ENCODE results near the gene TRIM13. TPM values are rescaled to one million over a fixed set of nuclear protein-coding genes. Genes with fewer than 3 reads are reported as not detected.

The TRIM13 gene
- total and polyA plus RNA-seq, 2 of the 13 experiments (the other 11 are each of a cell fraction or from before 2014, with no cell fraction given) = 22.0 to 24.4 TPM

DNA sequence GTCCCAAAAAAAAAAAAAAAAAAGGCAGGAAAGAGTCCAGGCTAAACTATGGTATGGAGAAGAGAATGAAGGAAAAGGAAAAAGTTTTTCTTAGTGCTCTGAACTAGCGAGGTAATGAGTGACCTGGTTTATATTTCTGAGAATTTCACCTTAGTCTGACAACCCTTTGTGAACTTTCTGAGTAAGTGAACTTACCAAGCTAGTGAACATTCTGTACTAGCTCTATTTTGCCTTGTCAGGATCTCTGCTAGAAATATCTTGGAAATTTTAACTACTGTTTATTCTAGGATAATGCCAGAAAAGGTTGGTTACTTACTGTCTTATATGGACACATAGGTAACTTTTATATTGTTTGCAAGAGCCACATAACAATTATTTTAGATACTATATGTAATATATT is 4.4 kb downstream of the TRIM13 start:
- no peaks in the 10 kb centered on the region for H4K20me1 ChIP-seq (ENCODE audit: insufficient read depth, low read length)
- POLR2A ChIA-PET = no interaction called here
- H3K9me3 ChIP-seq (ENCODE audit: low read length) = no peaks in the 10 kb centered on the region
- CTCF ChIA-PET (ENCODE audit: low intra/inter-chr PET ratio, low total read pairs) = no interaction called here
- no peak overlapping the region for H3K4me3 ChIP-seq (replicated peaks in 1 of 3; ENCODE audit: insufficient read depth in 1 of 3, low read depth in 2 of 3, low read length in 3 of 3)
- H2AFZ ChIP-seq (ENCODE audit: low read length) = no peak overlapping the region
- H3K27me3 ChIP-seq (ENCODE audit: control insufficient read depth in 1 of 2, insufficient read depth in 2 of 2, low read length in 2 of 2) = no peaks in the 10 kb centered on the region
- H3K79me2 ChIP-seq (ENCODE audit: insufficient read depth, low read length) = peaks cover 24% of the 10 kb centered on the region
- FAIRE-seq = no peak
- no peak overlapping the region for H3K27ac ChIP-seq (ENCODE audit: extremely low read length, insufficient read depth, low read length)
- no peak overlapping the region for H3K4me2 ChIP-seq (ENCODE audit: low read depth, low read length)
- DNase-seq (ENCODE audit: low spot score) = no peak
- H3K4me1 ChIP-seq (ENCODE audit: insufficient read depth, low read length) = peaks cover 41% of the 10 kb centered on the region
- TF ChIP-seq ZNF20 (CRISPR knock-in tag; IDR thresholded peaks at IDR 0.05) (no peak), MTA3 (CRISPR knock-in tag; IDR thresholded peaks at IDR 0.05) (no peak), ZNF746 (CRISPR knock-in tag; IDR thresholded peaks at IDR 0.05) (no peak), KMT2A (CRISPR knock-in tag; IDR thresholded peaks at IDR 0.05) (no peak), ZNF3 (CRISPR knock-in tag; IDR thresholded peaks at IDR 0.05) (no peak), EED (CRISPR knock-in tag; IDR thresholded peaks at IDR 0.05) (no peak), CEBPG (CRISPR knock-in tag; IDR thresholded peaks at IDR 0.05) (no peak), ZNF782 (CRISPR knock-in tag; IDR thresholded peaks at IDR 0.05; ENCODE audit: borderline replicate concordance) (no peak), NFIB (CRISPR knock-in tag; IDR thresholded peaks at IDR 0.05; ENCODE audit: borderline replicate concordance) (no peak), ZSCAN22 (CRISPR knock-in tag; IDR thresholded peaks at IDR 0.05) (no peak), HDAC2 (CRISPR knock-in tag; IDR thresholded peaks at IDR 0.05) (no peak)
- TF ChIP-seq, protein P1, sequence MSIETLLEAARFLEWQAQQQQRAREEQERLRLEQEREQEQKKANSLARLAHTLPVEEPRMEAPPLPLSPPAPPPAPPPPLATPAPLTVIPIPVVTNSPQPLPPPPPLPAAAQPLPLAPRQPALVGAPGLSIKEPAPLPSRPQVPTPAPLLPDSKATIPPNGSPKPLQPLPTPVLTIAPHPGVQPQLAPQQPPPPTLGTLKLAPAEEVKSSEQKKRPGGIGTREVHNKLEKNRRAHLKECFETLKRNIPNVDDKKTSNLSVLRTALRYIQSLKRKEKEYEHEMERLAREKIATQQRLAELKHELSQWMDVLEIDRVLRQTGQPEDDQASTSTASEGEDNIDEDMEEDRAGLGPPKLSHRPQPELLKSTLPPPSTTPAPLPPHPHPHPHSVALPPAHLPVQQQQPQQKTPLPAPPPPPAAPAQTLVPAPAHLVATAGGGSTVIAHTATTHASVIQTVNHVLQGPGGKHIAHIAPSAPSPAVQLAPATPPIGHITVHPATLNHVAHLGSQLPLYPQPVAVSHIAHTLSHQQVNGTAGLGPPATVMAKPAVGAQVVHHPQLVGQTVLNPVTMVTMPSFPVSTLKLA (IDR thresholded peaks at IDR 0.05) = no peak
- TF ChIP-seq, protein P2, sequence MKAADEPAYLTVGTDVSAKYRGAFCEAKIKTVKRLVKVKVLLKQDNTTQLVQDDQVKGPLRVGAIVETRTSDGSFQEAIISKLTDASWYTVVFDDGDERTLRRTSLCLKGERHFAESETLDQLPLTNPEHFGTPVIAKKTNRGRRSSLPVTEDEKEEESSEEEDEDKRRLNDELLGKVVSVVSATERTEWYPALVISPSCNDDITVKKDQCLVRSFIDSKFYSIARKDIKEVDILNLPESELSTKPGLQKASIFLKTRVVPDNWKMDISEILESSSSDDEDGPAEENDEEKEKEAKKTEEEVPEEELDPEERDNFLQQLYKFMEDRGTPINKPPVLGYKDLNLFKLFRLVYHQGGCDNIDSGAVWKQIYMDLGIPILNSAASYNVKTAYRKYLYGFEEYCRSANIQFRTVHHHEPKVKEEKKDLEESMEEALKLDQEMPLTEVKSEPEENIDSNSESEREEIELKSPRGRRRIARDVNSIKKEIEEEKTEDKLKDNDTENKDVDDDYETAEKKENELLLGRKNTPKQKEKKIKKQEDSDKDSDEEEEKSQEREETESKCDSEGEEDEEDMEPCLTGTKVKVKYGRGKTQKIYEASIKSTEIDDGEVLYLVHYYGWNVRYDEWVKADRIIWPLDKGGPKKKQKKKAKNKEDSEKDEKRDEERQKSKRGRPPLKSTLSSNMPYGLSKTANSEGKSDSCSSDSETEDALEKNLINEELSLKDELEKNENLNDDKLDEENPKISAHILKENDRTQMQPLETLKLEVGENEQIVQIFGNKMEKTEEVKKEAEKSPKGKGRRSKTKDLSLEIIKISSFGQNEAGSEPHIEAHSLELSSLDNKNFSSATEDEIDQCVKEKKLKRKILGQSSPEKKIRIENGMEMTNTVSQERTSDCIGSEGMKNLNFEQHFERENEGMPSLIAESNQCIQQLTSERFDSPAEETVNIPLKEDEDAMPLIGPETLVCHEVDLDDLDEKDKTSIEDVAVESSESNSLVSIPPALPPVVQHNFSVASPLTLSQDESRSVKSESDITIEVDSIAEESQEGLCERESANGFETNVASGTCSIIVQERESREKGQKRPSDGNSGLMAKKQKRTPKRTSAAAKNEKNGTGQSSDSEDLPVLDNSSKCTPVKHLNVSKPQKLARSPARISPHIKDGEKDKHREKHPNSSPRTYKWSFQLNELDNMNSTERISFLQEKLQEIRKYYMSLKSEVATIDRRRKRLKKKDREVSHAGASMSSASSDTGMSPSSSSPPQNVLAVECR (CRISPR knock-in tag; IDR thresholded peaks at IDR 0.05; ENCODE audit: borderline replicate concordance) = no peak
- TF ChIP-seq, protein P3, sequence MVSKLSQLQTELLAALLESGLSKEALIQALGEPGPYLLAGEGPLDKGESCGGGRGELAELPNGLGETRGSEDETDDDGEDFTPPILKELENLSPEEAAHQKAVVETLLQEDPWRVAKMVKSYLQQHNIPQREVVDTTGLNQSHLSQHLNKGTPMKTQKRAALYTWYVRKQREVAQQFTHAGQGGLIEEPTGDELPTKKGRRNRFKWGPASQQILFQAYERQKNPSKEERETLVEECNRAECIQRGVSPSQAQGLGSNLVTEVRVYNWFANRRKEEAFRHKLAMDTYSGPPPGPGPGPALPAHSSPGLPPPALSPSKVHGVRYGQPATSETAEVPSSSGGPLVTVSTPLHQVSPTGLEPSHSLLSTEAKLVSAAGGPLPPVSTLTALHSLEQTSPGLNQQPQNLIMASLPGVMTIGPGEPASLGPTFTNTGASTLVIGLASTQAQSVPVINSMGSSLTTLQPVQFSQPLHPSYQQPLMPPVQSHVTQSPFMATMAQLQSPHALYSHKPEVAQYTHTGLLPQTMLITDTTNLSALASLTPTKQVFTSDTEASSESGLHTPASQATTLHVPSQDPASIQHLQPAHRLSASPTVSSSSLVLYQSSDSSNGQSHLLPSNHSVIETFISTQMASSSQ (IDR thresholded peaks at IDR 0.05; ENCODE audit: low read depth) = no peak
- TF ChIP-seq, protein P3 (CRISPR knock-in tag; IDR thresholded peaks at IDR 0.05; ENCODE audit: borderline replicate concordance) = no peak
- no peak overlapping the region for H3K9ac ChIP-seq (ENCODE audit: insufficient read depth, low read depth, low read length)
- no peak for ATAC-seq
- in situ Hi-C loops (cut with HindIII; ENCODE audit: extremely low pct_ligation_motif_present, low pct_unique_long_range_greater_than_20kb) = no loop called here
- no TSS peak for BruUV-seq (replicated peaks)
- intact Hi-C loops (cut with micrococcal nuclease; ENCODE audit: unreplicated experiment) = no loop called here
- 100% methylated on average over 1 of the region's 1 CpG for WGBS (ENCODE audit: low lambda C conversion rate)
- peaks cover 2 to 6% of the 10 kb centered on the region in 2 experiments; a peak in 3 of 5 replicates for H3K36me3 ChIP-seq (replicated peaks in 1 of 2; ENCODE audit: control insufficient read depth in 1 of 2, insufficient read depth in 2 of 2, low read length in 2 of 2)
